A673 (cell line): ENCODE data around the gene TFF1. TPM values are rescaled to one million over a fixed set of nuclear protein-coding genes. Genes with fewer than 3 reads are reported as not detected.

ENCODE experiments used
- BruUV-seq: library from RNA; stranded (reverse); fragments of 400-500 nt; replicated peaks from 2 replicates; lab custom pipeline; 2021; lab: Mats Ljungman, UMichigan
- CTCF ChIA-PET: fragments of 300-600 bp; sonication (Branson Sonifier 250); formaldehyde crosslinking; loops from one replicate; lab custom pipeline; 2022; ENCODE audit warnings: antibody characterized with exemption; lab: Charles Lee
- POLR2A ChIA-PET: fragments of 300-600 bp; sonication (Branson Sonifier 250); formaldehyde crosslinking; loops from one replicate; lab custom pipeline; 2022; ENCODE audit warnings: antibody characterized with exemption; ENCODE audit not compliant: low non-redundant PET; lab: Charles Lee
- DNase-seq: peaks from one replicate; pipeline ENCODE4 v3.0.0-alpha.2; 2015; ENCODE audit warnings: low spot score
- H3K27ac ChIP-seq: fragments of 200-600 bp; sonication (generic); 2 replicates; pipeline ENCODE4 v1.5.1; 2016; ENCODE audit warnings: mixed run types, low read depth, mild to moderate bottlenecking, mixed read lengths, antibody characterized with exemption, low read length; ENCODE audit not compliant: poor library complexity, severe bottlenecking
- H3K27me3 ChIP-seq: fragments of 200-600 bp; sonication (generic); replicated peaks from 2 replicates; pipeline ENCODE4 v1.6.1; 2017; ENCODE audit warnings: mixed run types, low read depth, mild to moderate bottlenecking, mixed read lengths, antibody characterized with exemption, low read length; ENCODE audit not compliant: insufficient read depth, poor library complexity
- H3K36me3 ChIP-seq: fragments of 200-600 bp; sonication (generic); 2 replicates; pipeline ENCODE4 v1.6.1; 2016; ENCODE audit warnings: mixed run types, mild to moderate bottlenecking, mixed read lengths, antibody characterized with exemption, low read length; ENCODE audit not compliant: insufficient read depth, poor library complexity, severe bottlenecking
- H3K4me1 ChIP-seq: fragments of 200-600 bp; sonication (generic); 2 replicates; pipeline ENCODE4 v1.6.1; 2017; ENCODE audit warnings: mixed run types, mild to moderate bottlenecking, mixed read lengths, antibody characterized with exemption, low read length; ENCODE audit not compliant: insufficient read depth, poor library complexity, severe bottlenecking
- H3K4me3 ChIP-seq: fragments of 200-600 bp; sonication (generic); 2 replicates; pipeline ENCODE4 v1.5.1; 2016; ENCODE audit warnings: low read depth, mixed run types, mild to moderate bottlenecking, mixed read lengths, low read length; ENCODE audit not compliant: poor library complexity, severe bottlenecking
- H3K9me3 ChIP-seq: fragments of 200-600 bp; sonication (generic); 2 replicates; pipeline ENCODE4 v1.6.1; 2016; ENCODE audit warnings: mixed run types, low read depth, mild to moderate bottlenecking, mixed read lengths, antibody characterized with exemption, low read length; ENCODE audit not compliant: poor library complexity, severe bottlenecking
- EZH2 ChIP-seq: fragments of 200-600 bp; sonication (generic); IDR thresholded peaks from 2 replicates; pipeline ENCODE4 v1.6.1; 2017; ENCODE audit warnings: borderline replicate concordance, low read depth, mild to moderate bottlenecking, mixed read lengths, antibody characterized with exemption, low read length; ENCODE audit not compliant: poor library complexity, severe bottlenecking
- intact Hi-C: fragments of 100-400 bp; cut with micrococcal nuclease; formaldehyde crosslinking; loops from one replicate; pipeline ENCODE4 v1.10.0; 2022; ENCODE audit not compliant: unreplicated experiment
- total RNA-seq: library from RNA; stranded (reverse); gene quantifications from 2 replicates; pipeline ENCODE4 v1.2.3, GENCODE V29; 2021
- TF ChIP-seq, protein P1 (sequence below): fragments of 300-800, 200-600 bp; sonication (generic); conservative IDR thresholded peaks from 2 replicates; pipeline ENCODE4 v1.5.1; 2017; ENCODE audit warnings: low read depth, mild to moderate bottlenecking, antibody characterized with exemption, low read length, moderate library complexity, mixed read lengths

The TFF1 gene
- total RNA-seq, 1 experiment from 2014 or later, result not detected

- CTCF ChIA-PET, result no interaction called here
- Histone ChIP-seq H3K27me3 (no peaks in the 10 kb centered on the region), H3K4me3 (no peak overlapping the region), H3K4me1 (peaks cover 7% of the 10 kb centered on the region), H3K9me3 (no peaks in the 10 kb centered on the region), H3K27ac (no peak overlapping the region), H3K36me3 (no peaks in the 10 kb centered on the region)
- intact Hi-C loops, result no loop called here
- no peak for DNase-seq
- POLR2A ChIA-PET, result no interaction called here
- TF ChIP-seq, protein P1, sequence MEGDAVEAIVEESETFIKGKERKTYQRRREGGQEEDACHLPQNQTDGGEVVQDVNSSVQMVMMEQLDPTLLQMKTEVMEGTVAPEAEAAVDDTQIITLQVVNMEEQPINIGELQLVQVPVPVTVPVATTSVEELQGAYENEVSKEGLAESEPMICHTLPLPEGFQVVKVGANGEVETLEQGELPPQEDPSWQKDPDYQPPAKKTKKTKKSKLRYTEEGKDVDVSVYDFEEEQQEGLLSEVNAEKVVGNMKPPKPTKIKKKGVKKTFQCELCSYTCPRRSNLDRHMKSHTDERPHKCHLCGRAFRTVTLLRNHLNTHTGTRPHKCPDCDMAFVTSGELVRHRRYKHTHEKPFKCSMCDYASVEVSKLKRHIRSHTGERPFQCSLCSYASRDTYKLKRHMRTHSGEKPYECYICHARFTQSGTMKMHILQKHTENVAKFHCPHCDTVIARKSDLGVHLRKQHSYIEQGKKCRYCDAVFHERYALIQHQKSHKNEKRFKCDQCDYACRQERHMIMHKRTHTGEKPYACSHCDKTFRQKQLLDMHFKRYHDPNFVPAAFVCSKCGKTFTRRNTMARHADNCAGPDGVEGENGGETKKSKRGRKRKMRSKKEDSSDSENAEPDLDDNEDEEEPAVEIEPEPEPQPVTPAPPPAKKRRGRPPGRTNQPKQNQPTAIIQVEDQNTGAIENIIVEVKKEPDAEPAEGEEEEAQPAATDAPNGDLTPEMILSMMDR, result no peak
- TF ChIP-seq EZH2, result no peak
- no TSS peak for BruUV-seq
Measured at GRCh38 chr21:42388740-42389448, 22.6 kb upstream of the TFF1 start.

DNA sequence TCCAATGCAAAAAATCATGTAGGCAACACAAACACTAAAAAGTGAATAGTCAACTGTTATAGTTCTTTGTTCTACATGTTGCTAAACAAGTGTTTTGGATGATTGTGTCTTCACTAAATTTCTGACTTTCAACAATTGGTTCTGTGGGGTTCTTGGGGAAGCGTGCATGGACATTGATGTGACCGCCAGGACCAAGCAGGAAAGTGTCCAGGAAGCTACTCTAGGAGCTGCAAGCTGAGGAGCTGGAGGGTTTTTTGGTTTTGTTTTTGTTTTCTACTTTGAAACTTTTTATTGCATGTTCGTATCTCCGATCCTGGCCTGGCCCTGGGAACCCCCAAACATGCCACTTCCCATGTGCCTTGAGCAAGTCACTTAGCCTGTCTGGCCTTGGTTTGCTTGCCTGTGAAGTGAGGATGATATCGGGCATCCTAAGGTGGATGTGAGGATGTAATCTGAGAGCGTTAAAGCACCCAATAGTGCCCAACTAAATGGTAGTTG lies 21.6 kb upstream of the TFF1 start:
- Histone ChIP-seq H3K9me3 (no peaks in the 10 kb centered on the region), H3K36me3 (no peaks in the 10 kb centered on the region), H3K4me1 (peaks cover 7% of the 10 kb centered on the region), H3K4me3 (no peak overlapping the region), H3K27me3 (no peaks in the 10 kb centered on the region), H3K27ac (no peak overlapping the region)
- intact Hi-C loops, result no loop called here
- CTCF ChIA-PET, result interaction anchor here (0.6 kb wide), 1 partner anchor 78 kb away, joined by 6 read pairs; no protein-coding TSS in a partner anchor
- no TSS peak for BruUV-seq
- POLR2A ChIA-PET, result no interaction called here
- no peak for TF ChIP-seq EZH2
- TF ChIP-seq, protein P1, result no peak
- DNase-seq, result no peak

GRCh38 chr21:42387164-42387563 lies 20.8 kb upstream of the TFF1 start:
- DNase-seq, result peak; percentile 48
- intact Hi-C loops, result no loop called here
- CTCF ChIA-PET, result interaction anchor here (0.6 kb wide), 1 partner anchor 78 kb away, joined by 6 read pairs; no protein-coding TSS in a partner anchor
- Histone ChIP-seq H3K27ac (no peak overlapping the region), H3K4me3 (no peak overlapping the region), H3K27me3 (no peaks in the 10 kb centered on the region), H3K4me1 (peaks cover 7% of the 10 kb centered on the region), H3K36me3 (no peaks in the 10 kb centered on the region), H3K9me3 (no peaks in the 10 kb centered on the region)
- POLR2A ChIA-PET, result no interaction called here
- TF ChIP-seq EZH2, result no peak
- TF ChIP-seq, protein P1, result no peak
- BruUV-seq, result no TSS peak
